SW480 (cell line): ENCODE data around the gene PRKCSH.
A peak's percentile ranks its signal among the peaks of the same experiment; 100 is the strongest.
"Not testable (repeated sequence)": the region's sequence is repeated elsewhere in the genome, so short reads cannot be mapped to it uniquely, and the experiment has no call there.

Experiments
- DNase-seq: peaks from one replicate; pipeline ENCODE4 v3.0.0-alpha.2; 2016; ENCODE audit warnings: low spot score

The PRKCSH gene

GRCh38 chr19:11450570-11451326, 15.3 kb downstream of the PRKCSH start:
- no peak for DNase-seq

GRCh38 chr19:11451327-11451870, 16.0 kb downstream of the PRKCSH start:
- DNase-seq = no peak

GRCh38 chr19:11451871-11452619, 16.6 kb downstream of the PRKCSH start:
- no peak for DNase-seq

DNA sequence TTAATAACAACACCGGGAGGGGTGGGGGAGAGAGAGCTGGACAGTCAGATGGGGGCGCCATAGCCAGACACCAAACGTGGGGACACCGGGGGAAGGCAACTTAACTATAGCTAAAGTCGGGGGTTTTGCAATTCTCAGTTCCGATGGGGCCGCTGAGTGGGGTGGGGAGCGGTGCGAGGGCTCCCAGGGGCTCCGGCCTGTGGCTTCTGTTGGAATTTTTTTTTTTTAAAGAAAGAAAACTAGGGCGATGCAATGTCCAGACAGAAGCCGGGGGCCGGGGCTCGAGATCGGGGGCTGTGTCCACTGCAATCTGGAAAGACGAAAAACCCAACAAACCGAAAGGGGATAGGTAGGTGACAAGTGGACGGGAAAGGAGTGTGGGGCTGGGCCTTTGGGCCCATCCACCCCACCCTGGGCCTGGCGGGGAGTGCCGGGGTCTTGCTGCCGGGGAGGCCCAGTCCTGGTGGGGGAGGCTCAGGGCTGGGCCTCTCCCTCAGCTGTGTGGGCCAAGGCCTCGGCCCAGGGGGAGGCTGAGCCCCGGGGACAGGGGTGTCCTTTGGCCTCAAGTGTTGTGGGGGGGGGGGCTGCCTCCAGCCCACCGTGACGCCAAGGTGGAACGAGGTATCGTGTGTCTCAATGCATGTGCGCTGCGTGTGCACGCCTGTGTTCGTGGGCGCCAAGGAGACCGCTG, 17.3 kb downstream of the PRKCSH start:
- no peak for DNase-seq

- no peak for DNase-seq
These were observed 18.3 kb downstream of the PRKCSH start for GRCh38 chr19:11453468-11454341.

- DNase-seq = not testable (repeated sequence)
These were observed 19.8 kb downstream of the PRKCSH start for GRCh38 chr19:11455233-11455554.

- DNase-seq = no peak
These were observed 21.2 kb downstream of the PRKCSH start for GRCh38 chr19:11456659-11457058.

DNA sequence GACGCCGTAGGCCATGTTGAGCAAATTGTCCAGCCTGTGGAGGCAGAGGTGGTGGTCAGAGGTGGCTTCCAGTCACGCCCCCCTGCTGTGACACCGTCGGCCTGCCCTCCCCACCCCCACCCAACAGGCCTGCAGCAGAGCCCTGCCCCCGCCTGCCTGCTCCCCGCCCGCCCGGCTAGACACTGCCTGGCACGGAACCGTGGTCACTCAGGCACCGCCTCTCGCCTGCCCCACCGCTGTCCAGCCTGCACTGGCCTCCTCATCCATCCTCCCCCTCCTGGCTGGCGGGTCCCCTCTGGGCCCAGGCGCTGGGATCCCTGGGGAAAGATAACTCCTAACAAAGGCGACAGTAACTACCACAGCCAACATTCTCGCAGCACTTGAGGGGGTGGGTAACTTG, 21.7 kb downstream of the PRKCSH start:
- DNase-seq = no peak

- DNase-seq = no peak
These were observed 22.4 kb downstream of the PRKCSH start for GRCh38 chr19:11457831-11458230.

DNA sequence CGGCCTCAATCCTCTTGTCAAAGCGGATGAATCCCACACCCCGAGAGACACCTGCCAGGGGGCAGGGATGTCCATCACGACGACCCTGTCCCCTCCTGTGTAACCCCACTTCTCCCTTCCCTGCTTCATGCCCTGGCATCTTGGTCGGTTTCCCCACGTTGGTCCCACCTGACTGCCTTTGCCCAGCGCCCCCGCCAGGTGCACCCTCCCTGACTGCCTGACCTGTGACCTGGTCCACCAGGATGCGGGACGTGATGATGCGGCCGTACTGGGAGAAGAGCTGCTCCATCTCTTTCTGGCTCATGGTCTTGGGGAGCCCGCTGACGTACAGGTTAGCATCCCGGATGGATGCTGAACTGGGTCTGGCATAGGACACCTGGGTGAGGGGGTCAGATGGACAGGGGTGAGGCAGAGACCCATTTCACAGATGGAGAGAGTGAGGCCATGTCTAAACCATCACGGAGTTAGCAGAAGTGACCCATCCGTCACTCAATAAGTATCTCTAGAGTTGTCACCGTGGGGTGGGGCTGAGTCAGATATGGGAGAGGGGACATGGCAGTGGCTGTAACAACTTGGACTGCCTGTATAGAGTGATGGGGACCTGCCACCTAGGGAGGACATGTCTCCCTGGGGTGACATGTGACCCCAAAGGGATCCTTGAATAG, 22.9 kb downstream of the PRKCSH start:
- DNase-seq = no peak

GRCh38 chr19:11458912-11459311, 23.5 kb downstream of the PRKCSH start:
- DNase-seq = not testable (repeated sequence)

- DNase-seq = no peak
These were observed 24.8 kb downstream of the PRKCSH start for GRCh38 chr19:11460207-11460606.

DNA sequence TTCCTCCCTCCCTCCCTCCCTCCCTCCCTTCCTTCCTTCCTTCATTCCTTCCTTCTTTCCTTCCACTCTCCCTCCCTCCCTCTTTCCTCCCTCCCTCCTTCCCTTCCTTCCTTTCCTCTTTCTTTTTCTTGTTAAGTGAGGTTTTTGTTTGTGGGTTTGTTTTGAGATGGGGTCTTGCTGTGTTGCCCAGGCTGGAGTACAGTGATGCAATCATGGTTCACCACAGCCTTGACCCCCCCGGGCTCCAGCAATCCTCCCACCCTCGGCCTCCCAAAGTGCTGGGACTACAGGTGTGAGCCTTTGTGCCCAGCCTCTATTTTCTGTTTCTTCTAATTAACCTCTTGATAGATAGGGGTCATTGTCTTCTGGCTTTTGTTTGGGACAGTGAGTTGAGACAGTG, 26.0 kb downstream of the PRKCSH start:
- no peak for DNase-seq

DNA sequence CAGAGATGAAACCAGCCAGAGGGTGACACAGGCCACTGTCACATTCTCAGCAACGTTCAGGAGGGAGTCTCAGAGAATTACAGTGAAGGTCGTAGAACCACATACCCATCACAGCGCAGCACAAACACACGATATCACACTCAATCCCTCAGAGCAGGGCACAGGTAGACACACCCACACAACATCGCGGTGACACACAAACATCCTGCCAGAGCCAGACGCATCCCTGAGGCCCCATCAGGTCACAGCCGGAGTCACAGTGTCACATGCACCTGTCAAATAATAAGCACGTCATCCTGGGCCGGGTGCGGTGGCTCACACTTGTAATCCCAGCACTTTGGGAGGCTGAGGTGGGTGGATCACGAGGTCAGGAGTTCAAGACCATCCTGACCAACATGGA, 28.0 kb downstream of the PRKCSH start:
- DNase-seq = peak; percentile 61

DNA sequence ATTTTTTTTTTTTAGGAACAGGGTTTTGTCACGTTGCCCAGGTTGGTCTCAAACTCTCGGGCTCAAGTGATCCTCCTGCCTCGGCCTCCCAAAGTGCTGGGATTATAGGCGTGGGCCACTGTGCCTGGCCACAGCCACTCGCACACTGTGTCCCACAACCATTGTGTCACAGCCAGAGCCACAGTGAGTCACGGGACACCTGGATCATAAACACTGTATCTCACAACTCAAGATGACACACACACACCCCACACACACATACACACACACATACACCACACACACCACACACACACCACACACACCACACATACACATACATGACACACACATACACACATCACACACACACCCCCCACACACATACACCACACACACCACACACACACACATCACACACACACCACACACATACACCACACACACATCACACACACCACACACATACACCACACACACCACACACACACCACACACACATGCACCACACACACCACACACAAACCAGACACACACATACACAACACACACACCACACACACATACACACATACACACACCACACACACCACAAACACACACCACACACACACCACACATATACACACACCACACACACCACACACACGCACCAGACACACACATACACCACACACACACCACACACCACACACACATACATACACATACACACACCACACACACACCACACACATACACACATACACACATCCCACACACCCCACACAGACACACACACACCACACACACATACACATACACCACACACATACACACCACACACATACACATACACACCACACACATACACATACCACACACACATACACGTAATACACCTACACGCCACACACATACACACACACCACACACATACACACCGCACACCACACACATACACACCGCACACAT, 29.2 kb downstream of the PRKCSH start:
- no peak for DNase-seq

GRCh38 chr19:11465600-11465999, 30.2 kb downstream of the PRKCSH start:
- DNase-seq = no peak

DNA sequence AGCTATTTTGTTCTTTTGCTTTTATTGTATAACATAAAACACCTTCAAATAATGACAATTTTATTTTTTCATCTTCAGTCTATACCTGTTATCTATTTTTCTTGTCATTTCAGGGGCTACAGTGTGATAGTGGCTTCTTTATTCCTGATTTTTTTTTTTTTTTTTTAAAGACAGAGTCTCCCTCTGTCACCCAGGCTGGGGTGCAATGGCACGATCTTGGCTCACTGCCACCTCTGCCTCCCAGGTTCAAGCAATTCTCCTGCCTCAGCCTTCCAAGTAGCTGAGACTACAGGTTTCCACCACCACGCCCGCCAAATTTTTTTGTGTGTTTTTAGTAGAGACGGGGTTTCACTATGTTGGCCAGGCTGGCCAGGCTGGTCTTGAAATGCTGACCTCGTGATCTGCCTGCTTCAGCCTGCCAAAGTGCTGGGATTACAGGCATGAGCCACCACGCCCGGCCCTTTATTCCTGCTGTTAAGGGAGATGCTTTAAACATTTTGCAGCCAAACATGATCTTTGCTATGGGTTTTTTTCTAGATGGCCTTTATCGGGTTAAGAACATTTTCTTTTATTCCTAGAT, 32.9 kb downstream of the PRKCSH start:
- not testable (repeated sequence) for DNase-seq

- no peak for DNase-seq
These were observed 38.3 kb downstream of the PRKCSH start for GRCh38 chr19:11473725-11474124.

DNA sequence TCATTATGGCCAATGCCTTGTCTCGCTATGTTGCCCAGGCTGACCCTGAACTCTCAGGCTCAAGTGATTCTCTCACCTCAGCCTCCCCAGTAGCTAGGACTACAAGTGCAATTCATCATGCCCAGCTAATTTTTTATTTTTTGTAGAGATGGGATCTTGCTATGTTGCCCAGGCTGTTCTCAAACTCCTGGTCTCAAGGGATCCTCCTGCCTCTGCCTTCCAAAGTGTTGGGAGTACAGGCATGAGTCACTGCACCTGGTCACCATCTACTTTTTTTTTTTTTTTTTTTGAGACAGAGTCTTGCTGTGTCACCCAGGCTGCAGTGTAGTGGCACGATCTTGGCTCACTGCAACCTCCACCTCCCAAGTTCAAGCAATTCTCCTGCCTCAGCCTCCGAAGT, 39.9 kb downstream of the PRKCSH start:
- DNase-seq = not testable (repeated sequence)

- DNase-seq = no peak
These were observed 40.4 kb downstream of the PRKCSH start for GRCh38 chr19:11475861-11476260.
